ENCODE measurements around the gene MPC1.
A peak's percentile ranks its signal among the peaks of the same experiment; 100 is the strongest.

The MPC1 gene

GRCh38 chr6:166382933-166383801, at the start of gene MPC1:
Gene MPC1 (minus strand): TSS chr6:166382940. CDS start chr6:166382876, 64 bp downstream.
- no peaks in the 10 kb centered on the region for H3K4me1 ChIP-seq (ENCODE audit: control insufficient read depth, insufficient read depth, low read length, unreplicated experiment)

GRCh38 chr6:166430269-166430668, 47.5 kb upstream of the MPC1 start:
- Histone ChIP-seq H3K27ac (ENCODE audit: low read depth, low read length) (no peak overlapping the region), H3K4me3 (ENCODE audit: low read depth, low read length) (no peak overlapping the region), H3K27me3 (ENCODE audit: insufficient read depth, low read length) (no peaks in the 10 kb centered on the region), H3K36me3 (ENCODE audit: insufficient read depth, low read length) (peaks cover 27% of the 10 kb centered on the region; the same call in 1 of the 2 replicates), H2AFZ (ENCODE audit: low read length, unreplicated experiment) (no peak overlapping the region), H3K79me2 (ENCODE audit: control insufficient read depth, insufficient read depth, low read length, unreplicated experiment) (no peaks in the 10 kb centered on the region), H3K4me1 (ENCODE audit: control insufficient read depth, insufficient read depth, low read length, unreplicated experiment) (no peaks in the 10 kb centered on the region)

More at GRCh38 chr6:166382933-166383801, at the start of gene MPC1:
- peak within 1 kb of the TSS; percentile 56 for H3K27ac ChIP-seq (ENCODE audit: low read depth, low read length)
- peak within 1 kb of the TSS; percentile 88 for H2AFZ ChIP-seq (ENCODE audit: low read length, unreplicated experiment)
- H3K79me2 ChIP-seq (ENCODE audit: control insufficient read depth, insufficient read depth, low read length, unreplicated experiment), result no peaks in the 10 kb centered on the region
- H3K27me3 ChIP-seq (ENCODE audit: insufficient read depth, low read length), result no peaks in the 10 kb centered on the region
- H3K4me3 ChIP-seq (ENCODE audit: low read depth, low read length), result peak within 1 kb of the TSS; percentile 98
- no peaks in the 10 kb centered on the region for H3K36me3 ChIP-seq (ENCODE audit: insufficient read depth, low read length)

- no peaks in the 10 kb centered on the region for H3K4me1 ChIP-seq (ENCODE audit: control insufficient read depth, insufficient read depth, low read length, unreplicated experiment)
- peaks cover 6% of the 10 kb centered on the region; the same call in 1 of the 2 replicates for H3K36me3 ChIP-seq (ENCODE audit: insufficient read depth, low read length)
- H3K27ac ChIP-seq (ENCODE audit: low read depth, low read length), result no peak overlapping the region
- no peaks in the 10 kb centered on the region for H3K27me3 ChIP-seq (ENCODE audit: insufficient read depth, low read length)
- no peaks in the 10 kb centered on the region for H3K79me2 ChIP-seq (ENCODE audit: control insufficient read depth, insufficient read depth, low read length, unreplicated experiment)
- no peak overlapping the region for H3K4me3 ChIP-seq (ENCODE audit: low read depth, low read length)
- H2AFZ ChIP-seq (ENCODE audit: low read length, unreplicated experiment), result no peak overlapping the region
These were observed 41.7 kb upstream of the MPC1 start for GRCh38 chr6:166424431-166424830.

- Histone ChIP-seq H3K36me3 (ENCODE audit: insufficient read depth, low read length) (peaks cover 8% of the 10 kb centered on the region; the same call in 1 of the 2 replicates), H2AFZ (ENCODE audit: low read length, unreplicated experiment) (no peak overlapping the region), H3K4me3 (ENCODE audit: low read depth, low read length) (no peak overlapping the region), H3K4me1 (ENCODE audit: control insufficient read depth, insufficient read depth, low read length, unreplicated experiment) (no peaks in the 10 kb centered on the region), H3K79me2 (ENCODE audit: control insufficient read depth, insufficient read depth, low read length, unreplicated experiment) (no peaks in the 10 kb centered on the region), H3K27me3 (ENCODE audit: insufficient read depth, low read length) (no peaks in the 10 kb centered on the region), H3K27ac (ENCODE audit: low read depth, low read length) (no peak overlapping the region)
These were observed 41.0 kb upstream of the MPC1 start for GRCh38 chr6:166423781-166424180.

GRCh38 chr6:166423051-166423745, 40.5 kb upstream of the MPC1 start:
- Histone ChIP-seq H3K79me2 (ENCODE audit: control insufficient read depth, insufficient read depth, low read length, unreplicated experiment) (no peaks in the 10 kb centered on the region), H3K27me3 (ENCODE audit: insufficient read depth, low read length) (no peaks in the 10 kb centered on the region), H3K4me3 (ENCODE audit: low read depth, low read length) (no peak overlapping the region), H3K36me3 (ENCODE audit: insufficient read depth, low read length) (peaks cover 12% of the 10 kb centered on the region), H2AFZ (ENCODE audit: low read length, unreplicated experiment) (no peak overlapping the region), H3K4me1 (ENCODE audit: control insufficient read depth, insufficient read depth, low read length, unreplicated experiment) (no peaks in the 10 kb centered on the region), H3K27ac (ENCODE audit: low read depth, low read length) (no peak overlapping the region)

- Histone ChIP-seq H3K4me1 (ENCODE audit: control insufficient read depth, insufficient read depth, low read length, unreplicated experiment) (no peaks in the 10 kb centered on the region), H3K36me3 (ENCODE audit: insufficient read depth, low read length) (peaks cover 19% of the 10 kb centered on the region), H2AFZ (ENCODE audit: low read length, unreplicated experiment) (no peak overlapping the region), H3K27me3 (ENCODE audit: insufficient read depth, low read length) (no peaks in the 10 kb centered on the region), H3K79me2 (ENCODE audit: control insufficient read depth, insufficient read depth, low read length, unreplicated experiment) (no peaks in the 10 kb centered on the region), H3K4me3 (ENCODE audit: low read depth, low read length) (no peak overlapping the region), H3K27ac (ENCODE audit: low read depth, low read length) (no peak overlapping the region)
These were observed 39.6 kb upstream of the MPC1 start for GRCh38 chr6:166422201-166422940.

- Histone ChIP-seq H3K4me1 (ENCODE audit: control insufficient read depth, insufficient read depth, low read length, unreplicated experiment) (no peaks in the 10 kb centered on the region), H3K36me3 (ENCODE audit: insufficient read depth, low read length) (peaks cover 32% of the 10 kb centered on the region)
These were observed 37.6 kb upstream of the MPC1 start for GRCh38 chr6:166420351-166420750.

GRCh38 chr6:166419717-166420116, 37.0 kb upstream of the MPC1 start:
- Histone ChIP-seq H3K4me3 (ENCODE audit: low read depth, low read length) (no peak overlapping the region), H3K27ac (ENCODE audit: low read depth, low read length) (no peak overlapping the region), H3K79me2 (ENCODE audit: control insufficient read depth, insufficient read depth, low read length, unreplicated experiment) (no peaks in the 10 kb centered on the region), H3K36me3 (ENCODE audit: insufficient read depth, low read length) (peaks cover 32% of the 10 kb centered on the region), H2AFZ (ENCODE audit: low read length, unreplicated experiment) (no peak overlapping the region), H3K4me1 (ENCODE audit: control insufficient read depth, insufficient read depth, low read length, unreplicated experiment) (no peaks in the 10 kb centered on the region), H3K27me3 (ENCODE audit: insufficient read depth, low read length) (no peaks in the 10 kb centered on the region)

More at GRCh38 chr6:166420351-166420750, 37.6 kb upstream of the MPC1 start:
- H3K79me2 ChIP-seq (ENCODE audit: control insufficient read depth, insufficient read depth, low read length, unreplicated experiment), result no peaks in the 10 kb centered on the region
- no peaks in the 10 kb centered on the region for H3K27me3 ChIP-seq (ENCODE audit: insufficient read depth, low read length)
- no peak overlapping the region for H3K4me3 ChIP-seq (ENCODE audit: low read depth, low read length)
- no peak overlapping the region for H2AFZ ChIP-seq (ENCODE audit: low read length, unreplicated experiment)
- H3K27ac ChIP-seq (ENCODE audit: low read depth, low read length), result no peak overlapping the region

GRCh38 chr6:166419286-166419685, 36.5 kb upstream of the MPC1 start:
- H2AFZ ChIP-seq (ENCODE audit: low read length, unreplicated experiment), result no peak overlapping the region
- H3K27ac ChIP-seq (ENCODE audit: low read depth, low read length), result no peak overlapping the region
- no peak overlapping the region for H3K4me3 ChIP-seq (ENCODE audit: low read depth, low read length)
- peaks cover 32% of the 10 kb centered on the region for H3K36me3 ChIP-seq (ENCODE audit: insufficient read depth, low read length)
- no peaks in the 10 kb centered on the region for H3K79me2 ChIP-seq (ENCODE audit: control insufficient read depth, insufficient read depth, low read length, unreplicated experiment)
- H3K27me3 ChIP-seq (ENCODE audit: insufficient read depth, low read length), result no peaks in the 10 kb centered on the region
- H3K4me1 ChIP-seq (ENCODE audit: control insufficient read depth, insufficient read depth, low read length, unreplicated experiment), result no peaks in the 10 kb centered on the region

- H2AFZ ChIP-seq (ENCODE audit: low read length, unreplicated experiment), result no peak overlapping the region
- H3K27me3 ChIP-seq (ENCODE audit: insufficient read depth, low read length), result no peaks in the 10 kb centered on the region
- peaks cover 32% of the 10 kb centered on the region for H3K36me3 ChIP-seq (ENCODE audit: insufficient read depth, low read length)
- no peak overlapping the region for H3K27ac ChIP-seq (ENCODE audit: low read depth, low read length)
- H3K4me3 ChIP-seq (ENCODE audit: low read depth, low read length), result no peak overlapping the region
- H3K79me2 ChIP-seq (ENCODE audit: control insufficient read depth, insufficient read depth, low read length, unreplicated experiment), result no peaks in the 10 kb centered on the region
- no peaks in the 10 kb centered on the region for H3K4me1 ChIP-seq (ENCODE audit: control insufficient read depth, insufficient read depth, low read length, unreplicated experiment)
These were observed 36.0 kb upstream of the MPC1 start for GRCh38 chr6:166418691-166419143.

Measured in ACC112 (cell line).